ENCODE results near the gene HMCES.
A peak's percentile ranks its signal among the peaks of the same experiment; 100 is the strongest.

Gene HMCES

DNA sequence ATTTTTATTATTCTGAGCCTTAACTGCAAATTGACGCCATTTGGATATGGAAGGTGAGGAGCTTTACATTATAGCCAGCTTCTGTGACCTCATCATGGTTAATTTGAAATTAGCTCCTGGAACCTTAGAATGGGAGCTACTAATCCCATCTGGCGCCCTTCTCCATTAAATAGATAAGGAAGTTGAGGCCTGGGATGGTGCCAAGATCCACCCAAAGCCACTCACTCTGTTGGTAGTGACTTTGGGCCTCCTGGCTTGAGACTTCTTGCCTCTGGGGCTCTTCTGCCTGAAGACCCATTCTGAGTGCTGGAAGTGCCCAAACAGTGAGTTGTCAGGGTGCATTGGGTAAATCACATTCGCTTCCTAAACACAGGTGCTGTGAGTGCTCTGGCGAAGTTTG is 12.0 kb upstream of the HMCES start:
- in situ Hi-C loops (cut with MboI; ENCODE audit: low pct_unique_long_range_greater_than_20kb, low sequenced_read_pairs, unreplicated experiment) = no loop called here

GRCh38 chr3:129268396-129268795 is 10.3 kb upstream of the HMCES start:
- in situ Hi-C loops (cut with MboI; ENCODE audit: low pct_unique_long_range_greater_than_20kb, low sequenced_read_pairs, unreplicated experiment) = no loop called here
- no peak for TF ChIP-seq CTCF (IDR thresholded peaks at IDR 0.05; ENCODE audit: extremely low read depth, insufficient read depth, missing control alignments)
- no peak for DNase-seq (ENCODE audit: low spot score)

More for the DNA sequence above, 12.0 kb upstream of the HMCES start:
- DNase-seq (ENCODE audit: low spot score) = no peak
- TF ChIP-seq CTCF (IDR thresholded peaks at IDR 0.05; ENCODE audit: extremely low read depth, insufficient read depth, missing control alignments) = no peak

DNA sequence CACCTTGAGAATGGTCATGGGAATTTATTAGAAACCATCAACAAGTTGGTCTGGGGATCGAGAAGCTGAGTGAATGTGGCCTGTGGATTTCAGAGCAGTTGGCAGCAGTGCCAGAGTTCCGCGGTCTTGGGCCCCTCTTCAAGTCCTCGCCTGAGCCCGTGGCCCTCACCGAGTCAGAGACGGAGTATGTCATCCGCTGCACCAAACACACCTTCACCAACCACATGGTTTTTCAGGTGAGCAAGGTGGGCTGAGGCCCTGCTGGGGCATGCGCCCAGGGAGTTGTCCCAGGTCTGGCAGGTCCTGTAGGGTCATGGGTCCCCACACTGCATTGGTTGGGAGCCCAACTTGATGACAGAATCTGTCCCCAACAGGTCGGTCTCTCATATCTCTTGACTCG is 7.0 kb upstream of the HMCES start:
- in situ Hi-C loops (cut with MboI; ENCODE audit: low pct_unique_long_range_greater_than_20kb, low sequenced_read_pairs, unreplicated experiment) = no loop called here
- TF ChIP-seq CTCF (IDR thresholded peaks at IDR 0.05; ENCODE audit: extremely low read depth, insufficient read depth, missing control alignments) = no peak
- no peak for DNase-seq (ENCODE audit: low spot score)

- DNase-seq (ENCODE audit: low spot score) = peak; percentile 87
Measured at GRCh38 chr3:129276385-129276784, 2.3 kb upstream of the HMCES start.

DNA sequence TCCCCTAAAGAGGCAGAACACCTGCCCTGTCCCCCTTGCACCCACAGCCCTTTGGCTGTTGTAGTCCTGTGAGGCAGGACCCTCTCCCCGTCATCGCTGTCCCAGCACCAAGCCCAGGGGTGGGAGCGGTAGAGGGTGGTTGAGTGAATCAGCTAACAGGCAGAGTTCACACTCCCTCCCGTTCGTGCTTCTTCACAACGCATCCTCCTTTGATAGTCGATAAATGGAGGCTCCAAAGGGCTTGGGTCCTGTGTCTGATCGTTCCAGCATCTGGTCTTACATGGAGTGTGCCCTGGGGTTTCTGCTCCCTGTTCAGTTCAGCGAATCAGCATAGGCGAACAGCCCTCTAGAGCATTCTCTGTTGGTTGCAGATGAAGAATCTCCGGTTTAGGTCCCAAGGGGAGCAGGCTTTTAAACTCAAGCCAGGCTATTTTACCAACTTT is 820 bp upstream of the HMCES start:
- DNase-seq (ENCODE audit: low spot score) = peak; percentile 32
- TF ChIP-seq CTCF (IDR thresholded peaks at IDR 0.05; ENCODE audit: extremely low read depth, insufficient read depth, missing control alignments) = no peak
- in situ Hi-C loops (cut with MboI; ENCODE audit: low pct_unique_long_range_greater_than_20kb, low sequenced_read_pairs, unreplicated experiment) = no loop called here

More at GRCh38 chr3:129276385-129276784, 2.3 kb upstream of the HMCES start:
- in situ Hi-C loops (cut with MboI; ENCODE audit: low pct_unique_long_range_greater_than_20kb, low sequenced_read_pairs, unreplicated experiment) = no loop called here
- no peak for TF ChIP-seq CTCF (IDR thresholded peaks at IDR 0.05; ENCODE audit: extremely low read depth, insufficient read depth, missing control alignments)

DNA sequence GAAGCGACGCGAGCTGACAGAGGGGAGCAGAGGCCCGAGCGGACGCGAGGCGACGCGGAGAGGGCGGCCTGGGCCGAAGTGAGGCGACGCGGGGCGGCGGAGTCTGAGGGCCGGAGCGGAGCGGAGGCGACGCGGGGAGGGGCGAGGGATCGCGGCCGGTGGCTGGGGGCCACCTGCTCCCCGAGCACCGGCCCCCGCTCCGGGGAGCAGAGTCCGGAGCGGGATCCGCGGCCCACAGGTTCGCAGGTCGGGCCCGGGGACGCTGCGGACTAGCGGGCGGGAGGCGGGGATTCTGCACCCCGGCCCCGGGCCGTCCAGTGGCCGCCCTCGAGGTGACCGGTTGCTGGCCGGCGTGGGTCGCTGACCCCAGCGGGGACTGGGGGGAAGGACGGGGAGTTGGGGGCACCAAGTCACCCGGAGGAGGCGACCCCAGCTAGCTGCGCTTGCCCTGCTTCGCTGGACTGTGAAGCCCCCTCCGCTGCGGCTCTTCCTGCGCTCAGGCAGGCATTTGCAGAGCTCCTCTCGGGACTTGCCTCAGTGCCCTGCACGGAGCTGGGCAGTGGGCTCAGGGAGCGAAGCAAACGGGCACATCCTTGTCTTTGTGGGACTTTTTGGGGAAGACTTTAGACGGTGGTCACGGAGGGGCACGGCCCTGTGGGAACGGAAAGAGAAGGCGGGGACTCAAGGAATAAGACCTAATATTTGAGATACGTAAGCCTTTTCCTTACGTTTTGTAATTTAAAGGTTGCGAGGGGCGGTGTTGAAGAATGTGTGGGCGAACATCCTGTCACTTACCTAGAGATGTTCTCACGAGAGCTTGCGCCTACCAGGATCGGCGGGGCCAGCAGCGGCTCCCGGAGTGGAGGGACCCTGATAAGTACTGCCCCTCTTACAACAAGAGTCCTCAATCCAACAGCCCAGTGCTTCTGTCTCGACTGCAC is 566 bp downstream of the HMCES start:
- peak; percentile 42 for DNase-seq (ENCODE audit: low spot score)

More for the DNA sequence above, 566 bp downstream of the HMCES start:
- in situ Hi-C loops (cut with MboI; ENCODE audit: low pct_unique_long_range_greater_than_20kb, low sequenced_read_pairs, unreplicated experiment) = no loop called here
- TF ChIP-seq CTCF (IDR thresholded peaks at IDR 0.05; ENCODE audit: extremely low read depth, insufficient read depth, missing control alignments) = no peak
